COLO668 (cell line): ENCODE measurements around the gene FNIP2.
A peak's percentile ranks its signal among the peaks of the same experiment; 100 is the strongest.
"Not testable (repeated sequence)": the region's sequence is repeated elsewhere in the genome, so short reads cannot be mapped to it uniquely, and the experiment has no call there.

ENCODE experiments used
- DNase-seq: peaks from one replicate; lab custom pipeline; 2025; ENCODE audit not compliant: unreplicated experiment; lab: John Stamatoyannopoulos, UW

FNIP2 gene

DNA sequence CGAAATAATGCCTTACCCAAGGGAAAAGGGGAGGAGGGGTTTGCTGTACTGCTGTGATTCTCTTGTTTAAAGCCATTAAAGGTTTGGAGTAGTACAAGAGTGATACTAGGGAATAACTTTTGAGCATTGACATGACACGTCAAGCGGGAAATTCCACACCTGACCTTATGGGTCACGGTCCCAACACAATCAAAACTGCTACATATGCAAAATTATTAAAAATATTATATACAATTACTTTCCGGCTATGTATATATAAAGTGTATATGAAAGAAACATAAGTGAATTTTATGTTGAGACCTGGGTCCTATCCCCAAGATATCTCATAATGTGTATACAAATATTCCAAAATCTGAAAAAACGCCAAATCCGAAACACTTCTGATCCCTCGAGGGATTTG lies 21.0 kb downstream of the FNIP2 start:
- DNase-seq, result no peak

GRCh38 chr4:158793021-158793420 lies 24.2 kb downstream of the FNIP2 start:
- DNase-seq, result no peak

GRCh38 chr4:158793430-158793829 lies 24.6 kb downstream of the FNIP2 start:
- not testable (repeated sequence) for DNase-seq

GRCh38 chr4:158796370-158797140 lies 27.7 kb downstream of the FNIP2 start:
- DNase-seq, result no peak

DNA sequence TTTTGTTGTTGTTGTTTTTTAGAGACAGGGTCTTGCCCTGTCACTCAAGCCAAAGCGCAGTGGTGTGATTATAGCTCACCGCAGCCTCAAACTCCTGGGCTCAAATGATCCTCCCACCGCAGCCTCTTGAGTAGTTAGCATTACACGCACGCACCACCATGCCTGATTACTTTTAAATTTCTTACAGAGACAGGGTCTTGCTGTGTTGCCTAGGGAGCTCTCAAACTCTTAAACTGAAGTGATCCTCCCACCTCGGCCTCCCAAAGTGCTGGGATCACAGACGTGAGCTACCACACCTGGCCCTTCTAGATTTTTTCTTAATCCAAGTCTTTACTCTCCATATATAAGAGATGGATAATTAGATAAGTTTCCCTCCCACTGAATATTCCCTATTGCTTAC lies 29.2 kb downstream of the FNIP2 start:
- no peak for DNase-seq

- no peak for DNase-seq
Observed at GRCh38 chr4:158799013-158799770, 30.4 kb downstream of the FNIP2 start.

DNA sequence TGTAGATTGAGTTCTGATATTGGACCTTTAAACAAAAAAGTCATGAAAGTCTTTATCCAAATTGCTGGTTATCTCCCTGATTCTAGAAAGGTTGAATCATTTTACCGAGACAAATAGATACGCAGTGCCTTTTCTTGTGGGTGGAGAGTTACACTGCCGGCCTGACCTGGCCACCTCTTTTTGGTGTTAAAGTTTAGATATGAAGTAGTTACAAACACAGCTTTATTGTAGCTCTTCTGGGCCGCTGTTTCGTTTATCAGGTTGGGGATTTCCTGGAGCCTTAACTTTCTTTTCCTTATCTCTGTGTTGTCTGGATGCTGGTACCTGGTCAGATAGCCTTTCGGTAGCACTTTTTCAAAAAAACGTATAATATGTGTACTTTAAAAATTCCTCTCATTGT lies 31.0 kb downstream of the FNIP2 start:
- DNase-seq, result no peak

- no peak for DNase-seq
Observed at GRCh38 chr4:158801066-158801465, 32.2 kb downstream of the FNIP2 start.

DNA sequence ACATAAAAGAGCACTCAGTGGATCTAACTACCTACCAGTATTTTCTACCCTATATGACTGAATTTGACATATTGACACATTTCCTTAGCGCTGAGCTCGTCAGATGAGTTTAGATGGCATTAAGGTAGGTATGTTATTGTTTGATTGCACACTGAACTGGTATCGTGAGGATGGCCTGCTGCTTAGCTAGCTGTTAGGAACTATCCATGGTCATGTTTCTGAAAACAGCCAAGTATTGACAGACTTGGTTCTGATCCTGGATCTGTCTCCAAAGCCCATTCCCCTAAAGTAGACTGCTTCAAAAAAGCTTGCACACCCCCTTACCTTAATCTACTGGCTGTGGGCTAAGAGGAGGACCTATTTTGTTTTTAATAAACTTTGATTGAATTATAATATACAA lies 32.9 kb downstream of the FNIP2 start:
- no peak for DNase-seq

DNA sequence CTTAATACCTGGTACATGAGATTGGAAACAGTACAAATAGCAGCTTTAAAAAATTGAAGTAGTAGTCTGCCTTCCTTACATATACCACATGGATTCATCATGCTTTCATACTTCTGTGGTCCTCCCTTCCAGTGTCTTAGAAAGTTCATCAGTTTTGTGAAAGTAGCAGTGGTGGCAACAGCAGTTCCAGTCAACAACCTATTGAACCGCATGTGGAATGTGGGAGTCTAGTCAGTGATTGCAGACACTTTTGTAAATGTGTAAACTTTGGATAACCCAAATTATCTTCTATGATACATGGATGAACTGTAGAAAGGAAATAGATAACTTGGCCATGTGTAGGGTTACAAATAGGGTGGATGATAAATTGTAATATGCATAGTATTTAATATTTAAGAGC lies 34.1 kb downstream of the FNIP2 start:
- no peak for DNase-seq

- DNase-seq, result no peak
Observed at GRCh38 chr4:158805635-158806471, 37.0 kb downstream of the FNIP2 start.

DNA sequence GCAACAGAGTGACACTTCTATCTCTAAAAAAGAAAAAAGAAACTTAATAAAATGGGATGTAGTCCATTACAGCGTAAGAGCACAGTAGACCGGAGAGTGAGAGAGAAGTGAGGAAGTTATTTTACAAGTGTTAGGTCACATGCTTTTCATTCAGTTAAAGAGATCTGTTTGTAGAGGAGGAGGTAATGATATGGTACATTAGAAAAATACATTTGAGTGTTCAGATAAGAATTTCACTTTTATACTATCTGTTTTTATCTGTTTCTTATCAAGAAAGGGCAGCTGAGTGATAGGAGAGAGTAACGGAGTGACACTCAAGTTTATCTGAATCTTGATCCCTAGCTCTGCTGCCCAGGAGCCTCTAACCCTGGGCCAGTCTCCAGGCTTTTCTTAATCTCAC lies 38.9 kb downstream of the FNIP2 start:
- no peak for DNase-seq

DNA sequence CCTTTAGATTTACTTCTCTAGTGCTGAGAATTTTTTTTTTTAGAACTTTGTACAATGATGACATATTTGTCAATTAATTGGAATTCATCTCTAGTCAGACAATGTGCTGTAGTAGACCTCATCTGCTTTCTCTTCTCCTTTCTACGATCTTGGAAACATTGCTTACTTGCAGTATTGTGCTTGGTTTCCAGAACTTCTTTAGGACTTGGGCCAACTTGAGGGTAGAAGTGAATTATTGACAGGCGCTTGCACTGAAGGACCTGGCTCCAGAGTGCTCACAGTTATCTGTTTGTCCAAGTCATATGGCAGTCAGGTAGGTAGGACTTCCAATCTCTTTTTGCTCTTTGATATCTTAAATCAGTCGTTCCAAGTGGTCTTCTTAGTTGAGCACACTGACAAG lies 39.6 kb downstream of the FNIP2 start:
- DNase-seq, result no peak

GRCh38 chr4:158809208-158809607 lies 40.4 kb downstream of the FNIP2 start:
- not testable (repeated sequence) for DNase-seq

DNA sequence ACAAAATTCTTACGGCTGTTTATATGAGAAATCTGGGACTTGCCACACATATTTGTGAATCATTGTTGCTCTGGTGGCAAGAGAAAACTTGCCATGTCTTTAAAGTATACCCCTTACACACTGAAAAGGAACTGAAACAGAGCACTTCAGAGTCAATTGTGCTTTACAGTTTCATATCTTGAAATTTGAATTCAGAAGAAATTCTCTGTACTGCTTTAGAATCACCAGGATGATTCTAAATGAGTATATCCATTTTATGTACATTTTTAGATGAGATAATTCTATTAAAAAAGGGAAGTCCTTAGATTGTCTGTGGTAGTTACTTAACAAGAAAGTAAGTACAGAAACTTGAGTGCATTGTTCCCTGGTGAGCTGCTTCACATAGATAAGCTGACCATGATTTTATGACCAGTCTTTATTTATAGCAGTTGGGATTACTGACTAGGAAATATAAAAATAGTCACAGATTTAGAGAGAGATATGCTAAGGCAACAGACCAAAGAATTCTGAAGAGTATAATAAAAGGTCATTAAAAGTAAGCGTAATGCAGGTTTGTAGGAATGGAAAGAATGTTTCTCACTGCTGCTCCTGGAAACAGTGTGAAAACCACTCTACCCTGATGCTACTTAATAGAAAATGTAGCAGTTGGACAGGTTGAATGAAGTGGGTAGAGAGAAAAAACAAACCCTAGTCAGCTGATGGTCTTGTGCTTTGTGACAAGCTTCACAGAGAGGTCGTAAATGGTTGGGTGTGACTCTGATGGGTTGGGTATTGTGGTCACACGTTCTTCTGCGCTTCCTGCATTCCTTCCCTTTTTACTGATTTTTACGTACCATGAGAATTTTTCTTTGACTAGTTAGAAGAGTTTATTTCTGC lies 41.0 kb downstream of the FNIP2 start:
- DNase-seq, result no peak

- peak; percentile 6 for DNase-seq
Observed at GRCh38 chr4:158810487-158811215, 41.8 kb downstream of the FNIP2 start.

DNA sequence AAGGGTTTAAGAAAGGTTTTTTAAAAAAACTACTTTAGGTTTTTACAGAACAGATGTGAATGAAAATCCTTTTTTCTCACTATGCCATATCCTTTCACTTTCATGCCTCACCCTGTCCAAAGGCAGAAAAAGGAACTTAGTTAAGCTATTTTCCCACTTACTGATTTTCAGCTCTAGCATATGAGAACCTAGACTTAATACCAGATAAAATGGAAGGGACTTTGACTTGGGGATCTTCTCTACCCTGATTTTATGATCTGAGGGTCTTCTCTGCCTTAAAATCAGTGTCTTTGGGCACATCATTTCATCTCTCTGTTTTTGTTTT lies 42.4 kb downstream of the FNIP2 start:
- DNase-seq, result no peak

DNA sequence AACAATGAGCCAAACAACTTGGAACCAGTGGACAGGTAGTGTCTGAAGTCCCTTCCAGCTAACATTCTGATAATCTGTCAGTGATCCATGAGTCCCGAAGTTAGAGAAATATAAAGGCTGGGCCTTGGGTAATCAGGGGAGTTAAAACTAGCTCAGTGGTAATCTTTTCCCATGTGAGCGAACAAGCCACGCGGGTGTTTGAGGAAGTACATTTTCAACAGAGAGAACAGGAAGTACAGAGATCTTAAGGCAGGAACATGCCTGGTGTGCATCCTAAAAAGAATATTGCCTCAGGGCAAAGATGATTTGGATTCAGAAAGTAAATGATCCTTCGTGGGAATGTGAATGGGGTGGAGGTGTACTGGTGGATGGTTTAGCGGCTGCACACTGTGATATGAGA lies 42.9 kb downstream of the FNIP2 start:
- DNase-seq, result no peak

- no peak for DNase-seq
Observed at GRCh38 chr4:158812133-158812532, 43.3 kb downstream of the FNIP2 start.

GRCh38 chr4:158812543-158812942 lies 43.7 kb downstream of the FNIP2 start:
- DNase-seq, result no peak
